GM12865 (cell line): ENCODE data around the gene SLC17A3.
A peak's percentile ranks its signal among the peaks of the same experiment; 100 is the strongest.

Source experiments
- DNase-seq: peaks from one replicate; pipeline ENCODE4 v3.0.0; 2010; ENCODE audit warnings: low read depth
- H3K4me3 ChIP-seq: 2 replicates; pipeline ENCODE4 v1.5.1; 2011; ENCODE audit warnings: mild to moderate bottlenecking, low read depth, low read length, control low read depth
- CTCF ChIP-seq: IDR thresholded peaks from 2 replicates; pipeline ENCODE4 v1.5.1; 2011; ENCODE audit warnings: low read length, control low read depth, low read depth, inconsistent platforms; ENCODE audit not compliant: insufficient read depth; ENCODE audit errors: missing control alignments

Gene SLC17A3

GRCh38 chr6:25844518-25844917 lies 29.5 kb downstream of the SLC17A3 start:
- no peak for DNase-seq
- no peak overlapping the region for H3K4me3 ChIP-seq
- TF ChIP-seq CTCF = no peak

- no peak overlapping the region for H3K4me3 ChIP-seq
- TF ChIP-seq CTCF = no peak
- peak; percentile 75 for DNase-seq
Observed at GRCh38 chr6:25842526-25842925, 31.5 kb downstream of the SLC17A3 start.

DNA sequence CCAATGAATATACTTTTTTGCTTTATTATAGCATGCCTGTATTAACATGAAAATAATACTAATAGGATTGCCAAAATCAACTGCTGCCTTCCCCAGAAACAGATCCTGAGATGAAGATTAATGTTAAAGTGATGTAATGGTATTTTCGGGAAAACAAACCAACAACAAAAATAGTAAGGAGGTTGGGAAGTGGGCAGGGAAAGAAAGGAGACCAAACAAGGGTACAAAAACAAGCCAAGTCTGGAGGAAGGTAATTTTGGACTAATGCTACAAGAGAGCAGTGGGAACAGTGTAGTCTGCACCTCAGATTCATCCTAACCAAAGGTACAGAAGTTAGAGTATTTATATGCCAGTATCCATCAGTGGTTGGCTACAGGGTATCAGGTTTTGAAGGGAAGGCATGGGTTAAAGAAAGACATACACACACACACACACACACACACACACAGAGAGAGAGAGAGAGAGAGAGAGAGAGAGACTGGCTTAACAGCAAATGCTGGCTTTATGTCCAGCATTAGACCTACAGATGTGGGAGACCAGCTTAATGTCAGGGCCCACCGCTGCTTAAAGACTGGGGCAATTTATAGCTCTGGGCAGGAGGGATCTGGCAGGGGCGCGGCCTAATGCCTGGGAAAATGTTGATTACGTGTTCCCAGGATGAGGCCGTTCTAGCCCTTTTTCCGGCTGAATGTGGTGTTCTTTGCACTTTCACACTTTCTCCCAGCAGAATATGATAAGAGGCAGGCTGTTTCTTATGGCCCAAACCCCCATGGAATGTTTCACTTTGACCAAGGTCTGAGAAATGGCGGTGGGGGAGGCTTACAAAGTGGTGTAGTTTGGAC lies 38.4 kb downstream of the SLC17A3 start:
- no peak for DNase-seq
- no peak for TF ChIP-seq CTCF

GRCh38 chr6:25834950-25835349 lies 39.1 kb downstream of the SLC17A3 start:
- TF ChIP-seq CTCF = no peak
- no peak for DNase-seq
- no peak overlapping the region for H3K4me3 ChIP-seq

More for the DNA sequence above, 38.4 kb downstream of the SLC17A3 start:
- no peak overlapping the region for H3K4me3 ChIP-seq

DNA sequence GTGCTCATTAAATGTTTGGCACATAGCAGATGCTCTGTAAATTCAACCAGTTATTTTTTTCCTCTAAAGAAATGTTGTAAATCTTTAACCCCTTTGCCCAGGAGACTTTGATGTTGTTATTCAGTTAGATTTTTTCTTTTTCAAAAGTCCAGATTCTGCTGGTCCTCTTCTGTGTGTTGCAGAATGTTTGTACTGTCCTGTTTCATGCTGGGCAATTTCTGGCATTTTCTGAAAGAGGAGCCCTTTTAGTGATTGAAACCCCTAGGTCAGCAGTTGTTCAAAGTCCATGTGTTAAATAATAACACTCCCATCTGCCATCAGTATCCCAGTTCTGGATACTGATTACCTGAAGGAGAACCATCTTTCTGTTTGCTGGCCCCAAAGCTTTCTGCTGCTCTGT lies 40.9 kb downstream of the SLC17A3 start:
- H3K4me3 ChIP-seq = no peak overlapping the region
- TF ChIP-seq CTCF = no peak

GRCh38 chr6:25832670-25833069 lies 41.4 kb downstream of the SLC17A3 start:
- no peak for DNase-seq
- no peak overlapping the region for H3K4me3 ChIP-seq
- TF ChIP-seq CTCF = no peak

More for the DNA sequence above, 40.9 kb downstream of the SLC17A3 start:
- DNase-seq = no peak

DNA sequence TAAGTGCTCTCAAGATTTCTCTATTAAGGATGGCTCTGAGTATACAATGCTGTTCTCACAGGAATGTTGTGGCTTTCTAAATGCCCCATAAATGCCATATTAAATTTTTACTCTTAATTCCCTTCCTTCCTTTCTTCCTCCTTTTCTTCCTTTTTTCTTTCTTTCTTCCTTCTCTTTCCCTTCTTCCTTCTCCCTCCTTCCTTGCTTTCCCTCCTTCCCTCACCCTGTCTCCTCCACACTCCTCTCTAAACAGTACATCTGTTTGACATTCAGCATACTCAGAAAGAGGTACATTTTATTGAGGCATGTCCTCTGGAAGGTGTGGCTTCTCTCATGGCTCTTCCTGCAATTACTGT lies 41.8 kb downstream of the SLC17A3 start:
- H3K4me3 ChIP-seq = no peak overlapping the region
- no peak for DNase-seq
- TF ChIP-seq CTCF = no peak
